KBM-7 (cell line): Measurements from ENCODE around the gene GRAMD1B.
"Not testable (repeated sequence)": the region's sequence is repeated elsewhere in the genome, so short reads cannot be mapped to it uniquely, and the experiment has no call there.

ENCODE experiments used
- DNase-seq: peaks from one replicate; pipeline ENCODE4 v3.0.0-alpha.2; 2015
- in situ Hi-C: fragments of 300-500 bp; cut with MboI; formaldehyde crosslinking; loops from 2 replicates; pipeline ENCODE4 v1.14.3; 2020; ENCODE audit warnings: low sequenced_read_pairs, low pct_unique_long_range_greater_than_20kb, mixed read lengths

Gene GRAMD1B

DNA sequence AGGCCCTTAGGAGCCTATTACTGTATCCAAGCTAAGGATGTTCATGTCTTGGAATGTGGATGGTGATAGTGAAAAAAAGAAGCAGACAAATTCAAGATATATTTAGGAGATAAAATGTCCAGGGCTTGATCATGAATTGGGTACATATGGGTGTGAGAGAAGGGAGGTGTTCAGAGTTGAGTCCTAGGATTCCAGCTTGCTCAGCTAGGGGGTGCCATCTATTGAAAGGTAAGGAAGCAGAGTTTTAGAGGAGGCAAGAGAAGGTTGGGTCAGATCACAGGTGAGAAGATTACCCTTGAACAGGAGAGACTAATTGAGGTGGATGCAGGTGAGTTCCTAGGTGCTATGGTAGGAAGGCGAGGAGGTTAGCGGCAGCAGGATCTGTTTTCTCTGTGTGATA is 60.5 kb downstream of the GRAMD1B start:
- in situ Hi-C loops: no loop called here
- no peak for DNase-seq

DNA sequence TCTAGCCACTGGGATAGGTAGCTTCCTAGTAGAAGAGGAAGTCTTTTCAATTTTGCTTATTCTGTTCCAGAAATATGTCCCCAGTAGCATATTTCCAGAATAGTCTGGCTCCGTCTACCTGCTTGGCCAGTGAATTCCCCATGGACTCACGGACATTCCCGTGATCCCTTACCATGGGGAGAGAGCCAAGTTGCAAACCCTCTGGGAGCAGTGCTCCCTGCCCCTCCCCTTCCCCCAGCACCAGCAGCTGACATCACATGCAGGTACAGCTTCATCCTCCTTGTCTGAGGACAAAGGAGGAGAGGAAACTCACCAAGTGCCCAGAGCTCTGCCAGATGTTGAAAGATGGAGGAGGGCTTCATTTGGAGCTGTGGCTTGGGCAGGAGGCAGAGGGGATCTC is 61.2 kb downstream of the GRAMD1B start:
- in situ Hi-C loops: no loop called here
- DNase-seq: no peak

DNA sequence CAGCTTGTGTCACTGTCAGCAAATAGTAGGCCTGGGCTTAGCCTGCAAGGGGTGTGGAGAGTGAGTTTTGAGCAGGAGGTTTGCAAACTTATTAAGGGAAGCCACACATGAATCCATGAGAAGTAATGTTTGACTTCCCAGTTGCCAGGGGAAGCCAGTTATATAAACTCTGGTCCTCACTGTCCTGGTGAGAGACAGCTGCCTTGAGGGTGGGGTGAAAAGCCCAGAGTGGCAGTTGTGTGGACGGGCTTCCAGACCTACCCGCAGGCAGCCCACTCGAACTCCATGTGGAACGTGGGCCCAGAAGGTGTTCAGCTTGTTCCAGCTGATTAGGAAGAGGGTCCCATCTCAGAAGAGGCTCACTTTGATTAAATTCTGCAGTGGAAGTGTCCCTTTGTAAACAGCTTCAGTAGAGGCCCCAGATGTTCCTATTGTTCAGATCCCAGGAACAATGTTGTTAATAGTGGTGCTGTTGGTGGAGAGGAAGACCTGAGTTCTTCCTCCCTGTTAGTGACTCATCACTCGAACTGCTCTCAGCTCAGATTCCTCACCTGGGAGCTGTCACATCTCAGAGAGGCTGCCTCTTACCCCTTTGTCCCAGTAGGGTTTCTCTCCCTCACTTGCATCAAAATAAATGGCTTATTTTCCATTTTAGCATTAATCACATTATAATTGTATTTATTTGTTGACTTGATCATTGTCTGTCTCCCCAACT is 63.4 kb downstream of the GRAMD1B start:
- in situ Hi-C loops: no loop called here
- DNase-seq: no peak

DNA sequence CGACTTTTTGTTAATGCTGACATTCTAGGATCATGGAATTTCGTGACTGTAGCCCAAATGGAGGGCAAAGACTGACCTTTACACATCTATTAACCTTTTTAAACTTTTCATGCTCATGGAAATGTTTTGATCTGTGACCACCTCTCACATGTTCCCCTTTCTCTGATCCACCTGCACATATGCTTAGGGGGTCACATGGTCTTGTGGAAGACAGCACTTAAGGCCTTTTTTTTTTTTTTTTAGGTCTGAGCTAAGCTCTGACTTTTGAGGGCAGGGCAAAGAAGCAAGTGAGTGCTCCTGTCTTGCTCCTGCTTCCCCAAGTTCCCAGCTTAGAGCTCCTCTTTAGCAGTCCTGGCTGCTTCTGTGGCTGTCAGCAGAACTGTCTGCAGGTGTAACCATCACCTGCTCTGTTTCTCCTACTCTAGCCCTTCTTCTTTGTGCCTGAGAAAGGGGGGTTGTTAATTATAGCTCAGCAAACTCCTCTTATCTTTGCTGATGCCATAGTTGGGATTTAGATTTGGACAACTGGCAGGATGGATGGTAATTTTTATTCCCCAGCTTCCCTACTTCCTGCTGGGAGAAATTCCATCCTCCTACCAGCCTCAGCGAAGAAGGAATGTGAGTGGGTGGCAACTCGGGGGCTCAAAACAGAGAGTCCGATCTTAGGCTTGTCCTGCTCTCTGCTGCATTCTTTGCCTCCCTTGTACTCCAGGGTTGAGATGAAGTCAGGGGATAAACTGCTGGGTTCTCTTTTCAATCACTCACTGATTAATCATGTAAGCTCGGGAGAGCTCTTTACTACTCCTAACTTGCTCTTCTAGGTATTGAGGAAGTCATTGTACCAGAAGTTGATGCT is 64.4 kb downstream of the GRAMD1B start:
- DNase-seq: no peak
- in situ Hi-C loops: no loop called here

DNA sequence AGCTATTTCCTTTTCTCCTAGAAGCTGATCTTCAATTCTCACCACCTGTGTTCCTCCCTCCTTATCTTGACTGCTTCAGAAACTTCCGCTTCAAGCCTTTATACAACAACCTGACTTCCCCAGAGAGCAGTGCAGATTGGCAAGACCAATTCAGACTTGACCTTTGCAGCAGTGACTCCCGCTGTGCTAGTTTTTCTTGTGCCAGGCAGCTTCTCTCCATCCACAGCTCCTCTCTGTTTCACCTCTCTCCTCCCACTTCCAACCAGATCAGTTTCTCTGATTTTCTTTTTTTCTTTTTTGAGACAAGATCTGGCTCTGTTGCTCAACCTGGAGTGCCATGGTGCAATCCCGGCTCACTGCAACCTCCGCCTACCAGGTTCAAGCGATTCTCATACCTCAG is 74.3 kb downstream of the GRAMD1B start:
- in situ Hi-C loops: no loop called here
- DNase-seq: peak; percentile 94

DNA sequence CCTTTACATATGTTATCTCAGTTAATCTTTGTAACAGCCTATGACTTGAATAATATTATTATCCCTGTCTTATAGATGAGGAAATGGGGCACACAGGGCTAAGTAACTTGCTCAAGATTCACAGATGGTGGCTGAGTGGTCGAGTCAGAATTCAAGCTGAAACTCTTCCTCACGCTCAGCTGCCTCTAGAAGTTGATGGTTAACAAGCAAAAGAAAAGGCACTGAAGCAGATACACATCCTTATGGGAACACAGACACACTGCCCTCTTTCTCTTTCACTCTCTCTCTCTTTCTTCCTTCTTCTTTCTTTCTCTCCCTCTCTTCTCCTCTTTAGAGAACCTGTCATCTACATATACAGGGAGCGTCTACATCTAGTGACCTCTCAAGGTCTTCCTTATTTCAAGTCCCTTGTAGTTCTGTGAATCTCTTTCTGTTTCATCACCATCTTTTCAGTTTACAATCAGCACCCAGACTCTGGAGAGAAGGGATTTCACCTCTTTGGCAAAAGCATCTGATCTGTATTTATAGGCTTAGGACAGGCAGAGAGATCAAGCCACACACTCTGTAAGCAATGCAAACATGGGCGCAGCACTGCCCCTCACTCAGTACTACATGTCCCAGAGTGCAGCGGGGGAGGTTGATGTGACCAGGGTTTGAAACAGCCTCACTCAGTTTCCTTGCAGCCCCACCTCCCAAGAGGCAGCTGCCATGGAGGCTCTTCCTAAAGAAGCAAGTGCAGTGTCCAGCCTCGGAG is 75.7 kb downstream of the GRAMD1B start:
- DNase-seq: no peak
- in situ Hi-C loops: no loop called here

DNA sequence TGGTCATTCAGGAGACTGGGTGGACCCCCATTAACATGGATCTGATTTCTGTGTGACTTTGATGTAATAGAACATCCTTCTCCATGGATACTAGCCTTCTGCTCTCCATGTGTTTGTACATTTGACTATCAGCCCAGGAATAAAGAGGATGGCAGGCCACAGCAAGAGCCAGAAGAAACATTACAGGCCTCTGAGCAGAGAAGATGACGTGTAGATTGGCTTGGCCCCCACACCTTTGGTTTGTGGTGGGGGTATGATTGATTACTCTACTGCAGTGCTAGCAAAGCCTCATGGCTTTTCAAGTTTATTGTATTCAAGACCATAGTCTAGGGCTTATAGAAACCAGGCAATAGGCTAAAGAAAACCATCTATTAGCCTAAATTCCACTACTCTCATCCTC is 77.0 kb downstream of the GRAMD1B start:
- in situ Hi-C loops: no loop called here

DNA sequence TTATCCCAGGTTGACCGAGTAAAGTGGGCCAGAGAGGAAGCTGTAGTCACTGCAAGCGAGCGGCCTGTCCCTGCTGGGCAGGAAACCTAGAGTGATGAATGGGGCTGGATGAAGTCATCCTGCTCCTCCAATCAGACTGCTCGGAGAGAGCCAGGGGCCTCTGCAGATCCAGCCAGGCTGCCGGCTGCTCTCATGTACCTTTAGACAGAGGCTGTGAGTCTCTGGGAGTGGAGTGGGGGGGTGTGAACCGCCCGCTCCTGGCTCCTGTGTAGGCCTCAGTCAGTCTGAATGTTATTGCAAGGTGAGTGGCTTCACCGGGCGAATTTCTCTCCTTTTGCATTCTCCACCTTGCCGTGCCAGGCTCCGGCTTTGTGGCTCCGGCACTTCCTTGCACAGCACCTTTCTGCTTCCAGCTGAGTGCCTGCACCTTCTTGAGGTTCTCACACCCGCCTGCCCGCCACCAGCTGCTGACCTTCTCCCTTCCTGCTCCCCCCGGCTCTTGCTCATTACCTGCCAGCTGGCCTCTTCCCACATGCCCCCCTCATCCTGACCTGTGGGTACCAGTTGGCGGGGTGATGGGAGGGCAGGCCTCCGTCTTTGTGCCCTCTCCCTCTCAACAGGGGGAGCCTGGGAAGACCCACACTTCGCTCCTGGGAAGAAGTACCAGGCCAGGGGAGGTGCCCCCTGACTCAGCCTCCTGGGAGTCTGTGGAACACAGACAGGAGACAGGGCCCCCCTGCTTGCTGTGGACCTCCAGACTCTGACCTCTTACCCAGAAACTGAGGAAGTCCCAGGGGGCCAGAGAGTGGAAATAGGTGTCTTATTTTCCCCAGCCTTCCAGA is 79.9 kb downstream of the GRAMD1B start:
- no peak for DNase-seq
- in situ Hi-C loops: no loop called here

More for the DNA sequence above, 77.0 kb downstream of the GRAMD1B start:
- no peak for DNase-seq

DNA sequence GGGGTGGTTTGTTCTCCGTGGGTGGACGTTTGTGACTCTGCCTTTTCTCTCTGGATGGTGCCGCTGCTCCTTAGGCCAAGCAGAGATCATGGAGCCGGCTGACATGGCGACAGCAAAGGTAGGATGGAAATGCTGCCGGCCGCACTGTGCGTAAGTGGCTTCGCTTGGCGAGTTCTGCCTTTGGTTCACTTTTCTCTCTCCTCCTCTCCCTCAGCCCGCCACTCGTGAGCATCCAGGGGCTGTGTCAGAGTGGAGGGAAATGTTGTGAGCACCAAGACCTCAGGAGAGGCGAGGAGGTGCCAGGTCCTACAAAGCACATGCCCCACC is 80.5 kb downstream of the GRAMD1B start:
- in situ Hi-C loops: no loop called here

DNA sequence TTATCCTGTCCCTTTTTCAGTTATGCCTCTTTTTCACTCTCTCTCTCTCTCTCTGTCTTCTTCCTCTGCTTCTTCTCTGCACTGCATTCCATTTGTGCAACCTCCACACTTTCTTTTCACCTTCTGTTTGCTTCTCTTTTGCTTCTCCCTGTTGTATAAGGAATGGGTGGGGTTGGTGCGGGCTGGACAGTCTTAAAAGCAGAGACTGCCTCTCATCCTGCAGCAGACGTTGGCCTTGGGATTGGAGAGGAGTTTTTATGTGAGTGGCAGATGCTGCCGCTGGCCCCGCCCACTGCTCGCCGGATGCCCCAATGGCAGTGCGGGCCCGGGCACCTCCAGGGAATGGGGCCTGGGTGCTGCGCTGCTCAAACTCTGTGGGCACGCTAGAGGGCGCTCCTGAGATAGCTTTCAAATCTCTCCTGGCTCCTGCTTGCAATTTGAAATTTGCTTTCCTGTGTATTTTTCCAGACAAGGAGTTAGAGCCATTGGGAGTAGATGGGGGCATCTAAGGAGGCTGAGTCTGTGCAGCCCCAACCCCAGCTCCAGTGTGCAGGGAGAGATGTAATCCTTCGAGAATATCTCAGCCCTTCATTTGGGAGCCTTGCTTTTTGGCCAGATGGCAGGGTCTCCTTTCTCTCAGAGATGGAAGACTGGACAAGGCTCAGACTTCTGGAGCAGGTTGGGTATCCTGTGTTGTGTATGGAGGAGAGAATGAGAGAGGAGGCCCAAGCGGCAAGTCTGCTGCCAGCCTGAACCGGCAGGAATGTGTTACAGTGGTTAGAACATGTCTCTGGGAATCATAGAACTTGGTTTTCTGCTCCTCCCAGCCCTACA is 81.2 kb downstream of the GRAMD1B start:
- DNase-seq: peak; percentile 95
- in situ Hi-C loops: no loop called here

More for the DNA sequence above, 80.5 kb downstream of the GRAMD1B start:
- DNase-seq: no peak

DNA sequence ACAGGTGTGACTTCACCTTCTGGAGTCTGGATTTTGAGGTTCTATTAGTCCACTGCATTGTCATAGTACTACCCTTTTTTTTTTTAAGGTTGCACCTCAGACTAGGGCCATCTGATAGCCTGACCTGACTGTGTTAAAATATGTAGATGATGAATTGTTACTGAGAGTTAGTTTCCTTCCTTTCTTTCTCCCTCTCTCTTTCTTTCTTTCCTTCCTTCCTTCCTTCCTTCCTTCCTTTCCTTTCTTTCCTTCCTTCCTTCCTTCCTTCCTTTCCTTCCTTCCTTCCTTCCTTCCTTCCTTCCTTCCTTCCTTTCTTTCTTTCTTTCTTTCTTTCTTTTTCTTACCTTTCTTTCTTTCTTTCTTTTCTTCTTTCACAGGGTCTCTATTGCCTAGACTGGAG is 83.2 kb downstream of the GRAMD1B start:
- DNase-seq, in situ Hi-C loops: not testable (repeated sequence)

DNA sequence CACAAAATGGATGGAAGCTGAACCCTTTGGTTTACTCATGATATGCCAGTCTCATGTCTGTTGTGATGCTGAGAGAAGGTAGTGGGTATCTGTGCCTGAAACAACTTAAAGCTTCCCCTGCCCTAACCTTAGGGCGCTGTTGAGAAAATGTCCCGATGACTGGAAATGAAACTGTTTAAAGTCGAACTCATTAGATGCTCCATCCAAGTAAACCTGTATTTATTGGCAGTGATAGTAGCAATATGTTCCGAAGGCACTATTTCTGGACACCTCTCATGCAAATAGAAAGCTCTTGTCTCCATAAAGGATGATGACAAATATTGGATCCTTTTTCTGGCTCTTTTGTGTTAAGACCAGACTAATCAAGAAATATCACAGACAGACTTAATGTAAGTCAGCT is 86.2 kb downstream of the GRAMD1B start:
- DNase-seq: no peak
- in situ Hi-C loops: no loop called here

DNA sequence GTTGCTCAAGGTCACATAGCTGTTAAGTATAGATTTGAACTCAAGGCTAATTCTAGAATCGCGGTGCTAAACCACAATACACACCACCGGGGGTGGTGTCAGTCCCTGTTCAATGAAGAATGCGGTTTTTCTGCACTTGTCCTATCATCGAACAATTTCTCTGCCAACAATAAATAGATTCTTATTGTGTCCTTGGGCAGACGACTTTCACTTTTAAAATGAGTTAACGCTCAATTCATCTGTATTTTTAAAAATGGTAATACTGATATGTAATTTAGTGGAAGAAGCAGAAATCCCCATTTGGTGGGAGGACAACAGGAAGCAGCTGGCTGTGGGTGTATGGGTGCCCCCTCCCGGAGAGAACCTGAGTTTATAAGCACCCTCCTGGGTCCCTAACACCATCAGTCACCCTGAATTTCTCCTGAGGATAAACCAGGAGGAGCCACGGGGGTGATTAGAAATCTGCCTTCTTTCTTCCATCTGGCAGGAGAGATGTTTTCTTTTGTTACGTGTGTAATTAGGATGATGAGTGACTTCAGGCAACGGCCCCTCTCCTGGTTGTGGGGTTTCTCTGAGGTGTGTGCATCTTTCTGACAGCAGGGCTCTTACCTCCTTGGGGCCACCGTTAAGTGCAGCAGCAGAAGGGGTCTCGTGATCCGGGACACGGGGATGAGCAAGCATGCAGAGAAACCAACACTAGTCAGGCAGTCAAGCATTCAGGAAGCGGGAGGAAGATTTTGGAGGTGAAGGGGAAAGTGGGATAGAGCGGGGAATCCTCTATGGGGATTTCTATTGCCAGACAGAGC is 87.7 kb downstream of the GRAMD1B start:
- in situ Hi-C loops: no loop called here
- no peak for DNase-seq

DNA sequence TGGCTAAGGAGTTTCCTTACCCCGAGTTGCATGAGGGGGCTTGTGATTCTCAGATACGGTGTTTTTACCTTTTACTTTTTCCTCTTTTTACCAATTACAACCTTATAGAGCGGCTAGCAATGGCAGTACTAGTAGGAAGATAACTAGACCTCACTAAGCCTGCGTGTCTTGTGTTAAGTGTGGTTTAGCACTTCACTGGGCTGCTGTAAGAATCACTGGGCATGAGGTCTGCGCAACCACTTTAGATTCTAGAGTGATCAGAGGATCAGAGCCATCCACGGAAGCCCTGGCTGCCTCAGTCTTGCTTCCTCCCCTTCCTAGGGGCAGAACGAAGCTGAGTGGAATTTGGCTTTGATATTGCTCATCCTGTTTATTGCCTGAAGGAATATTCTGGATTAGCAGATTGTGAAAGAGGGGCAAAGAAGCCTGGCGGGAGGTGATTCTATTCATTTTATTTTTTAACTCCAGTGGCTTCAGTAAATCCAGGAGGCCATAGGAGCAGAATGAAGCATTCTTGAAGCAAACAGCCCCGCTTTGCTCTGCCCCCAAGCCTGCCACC is 88.5 kb downstream of the GRAMD1B start:
- in situ Hi-C loops: no loop called here

DNA sequence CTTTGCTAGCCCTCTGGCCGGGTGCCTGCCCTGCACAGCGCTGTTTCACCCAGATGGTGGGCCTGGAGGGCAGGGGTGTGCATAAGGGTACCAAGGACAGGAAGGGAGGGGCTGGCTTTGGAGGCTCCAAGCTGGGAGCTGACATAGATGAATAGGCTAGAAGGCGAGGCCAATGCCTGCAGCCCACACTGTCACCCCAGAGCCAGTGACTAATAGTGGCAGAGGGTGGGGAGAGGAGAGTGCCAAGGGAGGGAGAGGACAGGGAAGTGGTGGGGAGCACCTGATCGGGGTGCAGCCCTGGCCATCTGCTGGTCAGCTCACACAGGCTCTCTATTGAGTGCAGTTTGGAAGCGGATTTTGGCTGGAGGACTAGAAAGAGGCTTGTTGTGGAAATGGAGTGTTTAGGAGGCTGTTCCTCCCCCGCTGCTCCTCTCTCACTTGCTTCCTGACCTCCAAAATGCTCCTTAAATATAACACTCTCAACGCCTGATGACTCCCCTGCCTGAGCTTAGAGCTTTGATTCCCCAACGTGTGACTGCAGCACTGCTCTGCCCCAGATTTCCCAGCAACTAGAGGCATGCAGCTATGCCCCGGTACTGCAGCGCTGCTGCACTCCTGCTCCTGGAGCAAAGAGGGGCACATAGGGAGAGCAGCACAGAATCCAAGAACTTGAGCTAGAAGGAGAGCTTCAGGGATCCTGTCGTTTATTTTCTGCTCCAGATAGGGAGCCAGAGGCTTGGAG is 89.2 kb downstream of the GRAMD1B start:
- DNase-seq: no peak
- in situ Hi-C loops: no loop called here

More for the DNA sequence above, 88.5 kb downstream of the GRAMD1B start:
- no peak for DNase-seq

DNA sequence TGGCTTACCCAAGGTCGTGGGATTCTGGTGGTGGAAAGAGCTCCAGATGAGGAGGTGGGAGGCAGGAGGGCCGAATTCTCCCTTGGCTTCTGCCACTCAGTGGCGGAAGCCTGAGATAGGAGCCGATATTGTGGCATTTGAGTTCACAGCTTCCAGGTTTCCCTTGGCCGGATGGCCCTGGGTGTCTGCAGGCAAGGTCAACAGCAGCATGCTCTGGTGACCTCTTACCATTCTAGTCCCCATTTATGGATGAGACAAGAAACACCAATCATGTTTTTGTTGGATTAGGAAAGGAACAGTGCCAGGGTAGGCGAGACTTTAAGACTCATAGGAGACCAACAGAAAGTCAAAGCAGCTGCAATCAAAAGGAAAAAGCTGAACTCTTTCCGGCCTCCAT is 89.7 kb downstream of the GRAMD1B start:
- in situ Hi-C loops: no loop called here
- no peak for DNase-seq

DNA sequence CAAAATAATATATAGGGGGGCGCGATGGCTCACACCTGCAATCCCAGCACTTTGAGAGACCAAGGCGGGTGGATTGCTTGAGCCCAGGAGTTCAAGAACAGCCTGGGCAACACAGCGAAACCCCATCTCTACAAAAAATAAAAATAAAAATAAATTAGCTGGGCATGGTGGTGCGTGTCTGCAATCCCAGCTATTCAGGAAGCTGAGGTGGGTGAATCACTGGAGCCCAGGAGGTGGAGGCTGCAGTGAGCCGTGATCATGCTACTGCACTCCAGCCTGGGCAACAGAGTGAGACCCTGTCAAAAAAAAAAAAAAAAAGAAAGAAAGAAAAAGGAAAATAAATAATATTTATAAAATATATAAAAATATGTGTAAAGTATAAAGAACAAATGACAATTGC is 90.4 kb downstream of the GRAMD1B start:
- DNase-seq, in situ Hi-C loops: not testable (repeated sequence)
